Rectal smooth muscle tissue (tissue), 1 donor: ENCODE results near the gene SLC12A4.
"Not testable (repeated sequence)": the region's sequence is repeated elsewhere in the genome, so short reads cannot be mapped to it uniquely, and the experiment has no call there.

Experiments
- H3K27ac ChIP-seq: one replicate; pipeline ENCODE4 v1.7.0; 2013; ENCODE audit warnings: low read depth, low read length, inconsistent platforms
- H3K27me3 ChIP-seq: one replicate; pipeline ENCODE4 v1.7.0; 2013; ENCODE audit warnings: low read length; ENCODE audit not compliant: control insufficient read depth, insufficient read depth
- H3K36me3 ChIP-seq: one replicate; pipeline ENCODE4 v1.7.0; 2013; ENCODE audit warnings: low read length; ENCODE audit not compliant: control insufficient read depth, insufficient read depth
- H3K4me1 ChIP-seq: one replicate; pipeline ENCODE4 v1.7.0; 2013; ENCODE audit warnings: low read length; ENCODE audit not compliant: control insufficient read depth, insufficient read depth
- H3K4me3 ChIP-seq: one replicate; pipeline ENCODE4 v1.7.0; 2013; ENCODE audit warnings: low read length
- H3K9ac ChIP-seq: one replicate; pipeline ENCODE4 v1.7.0; 2013; ENCODE audit warnings: low read length

Gene SLC12A4

GRCh38 chr16:67941469-67942199 lies 26.8 kb downstream of the SLC12A4 start:
- H3K9ac ChIP-seq, result no peak overlapping the region
- H3K36me3 ChIP-seq, result peaks cover 8% of the 10 kb centered on the region
- H3K4me1 ChIP-seq, result peaks cover 16% of the 10 kb centered on the region
- H3K27me3 ChIP-seq, result no peaks in the 10 kb centered on the region
- no peak overlapping the region for H3K27ac ChIP-seq
- H3K4me3 ChIP-seq, result no peak overlapping the region

DNA sequence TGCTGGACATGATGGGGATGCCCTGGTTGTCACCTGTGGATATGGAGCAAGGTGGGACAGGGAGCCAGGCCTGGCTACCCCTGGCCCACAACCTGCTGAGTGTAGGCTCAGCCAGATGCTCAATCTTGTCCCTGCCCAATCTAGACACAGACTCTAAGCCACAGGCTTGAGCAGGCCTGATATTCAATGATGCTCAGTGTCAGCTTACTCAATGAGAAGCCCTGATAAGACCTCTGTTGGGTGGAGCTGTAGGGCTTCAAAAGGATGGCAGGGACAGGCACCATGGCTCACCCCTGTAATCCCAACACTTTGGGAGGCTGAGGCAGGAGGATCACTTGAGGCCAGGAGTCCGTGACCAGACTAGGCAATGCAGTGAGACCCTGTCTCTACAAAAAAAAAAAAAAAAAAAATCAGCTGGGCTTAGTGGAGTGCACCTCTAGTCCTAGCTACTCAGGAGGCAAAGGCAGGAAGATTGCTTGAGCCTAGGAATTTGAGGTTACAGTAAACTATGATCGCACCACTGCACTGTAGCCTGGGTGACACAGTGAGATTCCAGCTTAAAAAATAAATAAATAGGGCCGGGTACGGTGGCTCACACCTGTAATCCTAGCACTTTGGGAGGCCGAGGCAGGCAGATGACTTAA lies 27.9 kb downstream of the SLC12A4 start:
- Histone ChIP-seq H3K27me3 (no peaks in the 10 kb centered on the region), H3K27ac (no peak overlapping the region), H3K4me1 (peaks cover 16% of the 10 kb centered on the region), H3K9ac (no peak overlapping the region), H3K4me3 (no peak overlapping the region), H3K36me3 (peaks cover 7% of the 10 kb centered on the region)

- H3K9ac ChIP-seq, result no peak overlapping the region
- peaks cover 19% of the 10 kb centered on the region for H3K4me1 ChIP-seq
- no peak overlapping the region for H3K27ac ChIP-seq
- H3K4me3 ChIP-seq, result no peak overlapping the region
- H3K36me3 ChIP-seq, result no peaks in the 10 kb centered on the region
- H3K27me3 ChIP-seq, result no peaks in the 10 kb centered on the region
Observed at GRCh38 chr16:67939507-67940445, 28.7 kb downstream of the SLC12A4 start.

DNA sequence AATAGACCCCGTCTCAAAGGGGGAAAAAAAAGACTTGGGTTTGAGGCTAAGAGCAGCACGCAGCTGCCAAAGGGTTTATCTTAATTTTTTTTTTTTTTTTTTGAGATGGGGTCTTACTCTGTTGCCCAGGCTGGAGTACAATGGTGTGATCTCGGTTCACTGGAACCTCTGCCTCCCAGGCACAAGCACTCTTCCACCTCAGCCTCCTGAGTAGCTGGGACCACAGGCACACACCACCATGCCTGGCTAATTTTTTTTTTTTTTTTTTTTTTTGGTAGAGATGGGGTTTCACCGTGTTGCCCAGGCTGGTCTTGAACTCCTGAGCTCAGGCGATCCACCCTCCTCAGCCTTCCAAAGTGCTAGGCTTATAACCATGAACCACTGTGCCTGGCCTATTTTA lies 30.7 kb downstream of the SLC12A4 start:
- H3K4me3 ChIP-seq, H3K36me3 ChIP-seq, H3K27ac ChIP-seq, H3K9ac ChIP-seq, H3K4me1 ChIP-seq, H3K27me3 ChIP-seq: not testable (repeated sequence)

GRCh38 chr16:67936880-67937605 lies 31.4 kb downstream of the SLC12A4 start:
- Histone ChIP-seq H3K36me3 (peaks cover 3% of the 10 kb centered on the region), H3K4me3 (peak overlapping the region; percentile 79), H3K27ac (peak overlapping the region; percentile 81), H3K4me1 (peaks cover 9% of the 10 kb centered on the region), H3K9ac (peak overlapping the region; percentile 58), H3K27me3 (no peaks in the 10 kb centered on the region)

- Histone ChIP-seq H3K4me3 (peak within 1 kb of the TSS; percentile 79), H3K4me1 (peaks cover 9% of the 10 kb centered on the region), H3K9ac (peak within 1 kb of the TSS; percentile 58), H3K36me3 (peaks cover 3% of the 10 kb centered on the region), H3K27ac (peak within 1 kb of the TSS; percentile 81), H3K27me3 (no peaks in the 10 kb centered on the region)
Observed at GRCh38 chr16:67936124-67936879, 32.1 kb downstream of the SLC12A4 start, which contains the start of gene PSMB10. Gene PSMB10 (minus strand): TSS chr16:67936850. CDS start chr16:67936749, 101 bp downstream.

DNA sequence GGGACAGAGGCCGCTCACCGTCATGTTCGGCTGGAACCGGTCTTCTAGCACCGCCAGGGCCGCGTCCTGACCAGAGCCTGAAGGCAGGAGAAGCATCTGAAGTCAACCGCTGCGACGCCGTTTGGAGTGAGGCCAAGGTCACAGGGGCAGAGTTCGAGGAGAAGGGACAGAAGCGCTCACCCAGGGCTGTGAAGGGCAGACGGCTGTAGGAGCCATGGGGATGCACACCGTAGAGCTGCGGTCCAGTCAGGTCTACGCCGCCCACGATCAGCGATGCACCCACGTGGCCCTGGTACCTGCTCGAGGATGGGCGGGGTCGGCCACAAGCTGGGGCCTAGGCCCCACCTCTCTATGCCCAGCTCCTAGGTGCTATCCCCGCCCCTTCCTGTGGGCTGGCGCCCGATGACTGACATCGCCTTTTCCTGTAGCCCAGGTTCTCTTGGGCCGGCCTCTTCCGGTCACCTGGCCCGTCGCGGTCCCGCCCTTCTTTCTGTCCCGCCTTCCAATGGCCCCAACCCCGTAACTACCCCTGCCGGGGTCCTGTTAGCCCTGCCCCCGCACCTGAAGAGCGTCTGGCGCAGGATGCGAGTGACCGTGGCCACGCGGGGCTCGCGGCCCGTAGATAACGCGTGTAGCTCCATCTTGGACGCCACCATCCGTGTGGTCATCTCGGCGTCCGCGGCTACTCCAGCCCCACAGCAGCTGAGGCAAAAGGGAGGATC lies 32.9 kb downstream of the SLC12A4 start:
- H3K4me3 ChIP-seq, result peak overlapping the region; percentile 79
- H3K4me1 ChIP-seq, result peaks cover 9% of the 10 kb centered on the region
- no peaks in the 10 kb centered on the region for H3K27me3 ChIP-seq
- peak overlapping the region; percentile 58 for H3K9ac ChIP-seq
- H3K27ac ChIP-seq, result peak overlapping the region; percentile 81
- H3K36me3 ChIP-seq, result peaks cover 8% of the 10 kb centered on the region

DNA sequence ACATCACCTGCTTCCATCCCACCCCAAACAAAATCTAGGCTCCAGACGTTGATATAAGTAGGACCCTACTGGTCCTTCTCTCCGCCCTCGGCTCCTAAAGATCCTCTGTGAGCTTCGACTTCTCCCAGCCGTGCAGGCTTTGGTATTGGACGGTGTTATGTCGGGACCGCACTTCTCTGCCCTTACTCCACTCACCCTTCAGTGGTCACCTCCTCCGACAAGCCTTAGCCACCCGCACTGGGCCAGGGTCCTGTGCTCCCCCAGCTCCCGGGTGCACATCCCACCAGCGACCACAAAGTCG lies 33.4 kb downstream of the SLC12A4 start:
- Histone ChIP-seq H3K9ac (no peak overlapping the region), H3K36me3 (peaks cover 9% of the 10 kb centered on the region), H3K4me3 (peak overlapping the region; percentile 79), H3K27me3 (no peaks in the 10 kb centered on the region), H3K27ac (peak overlapping the region; percentile 81), H3K4me1 (peaks cover 9% of the 10 kb centered on the region)

GRCh38 chr16:67934306-67935100 lies 33.9 kb downstream of the SLC12A4 start:
- Histone ChIP-seq H3K9ac (no peak overlapping the region), H3K4me3 (peak overlapping the region; percentile 79), H3K36me3 (peaks cover 9% of the 10 kb centered on the region), H3K27me3 (no peaks in the 10 kb centered on the region), H3K27ac (peak overlapping the region; percentile 81), H3K4me1 (peaks cover 9% of the 10 kb centered on the region)

- H3K27me3 ChIP-seq, result no peaks in the 10 kb centered on the region
- no peak overlapping the region for H3K9ac ChIP-seq
- H3K27ac ChIP-seq, result no peak overlapping the region
- peaks cover 9% of the 10 kb centered on the region for H3K36me3 ChIP-seq
- no peak overlapping the region for H3K4me3 ChIP-seq
- H3K4me1 ChIP-seq, result peaks cover 9% of the 10 kb centered on the region
Observed at GRCh38 chr16:67933805-67934204, 34.6 kb downstream of the SLC12A4 start.
